Sigmoid colon (tissue), 7 donors: ENCODE data around the gene TLCD2. TPM values are rescaled to one million over a fixed set of nuclear protein-coding genes. Genes with fewer than 3 reads are reported as not detected.
"Not testable (repeated sequence)": the region's sequence is repeated elsewhere in the genome, so short reads cannot be mapped to it uniquely, and the experiment has no call there.

Experiments used
- DNase-seq: peaks from one replicate; pipeline ENCODE4 v3.0.0-alpha.2; 2019
- H3K27ac ChIP-seq, 4 donors: fragments of 200-600 bp; sonication (generic); one replicate each; pipeline ENCODE4 v1.5.1; 2016 to 2019; ENCODE audit warnings: mild to moderate bottlenecking in 1 of 4
- H3K27me3 ChIP-seq, 3 donors: fragments of 200-600 bp; sonication (generic); one replicate each; pipeline ENCODE4 v1.5.1; 2019; ENCODE audit warnings: mild to moderate bottlenecking in 1 of 3
- H3K36me3 ChIP-seq, 4 donors: fragments of 200-600 bp; sonication (generic); one replicate each; pipeline ENCODE4 v1.5.1; 2016 to 2019
- H3K4me1 ChIP-seq, 4 donors: fragments of 200-600 bp; sonication (generic); one replicate each; pipeline ENCODE4 v1.5.1; 2017 to 2019
- H3K4me3 ChIP-seq, 4 donors: fragments of 200-600 bp; sonication (generic); one replicate each; pipeline ENCODE4 v1.5.1; 2017 to 2019; ENCODE audit warnings: mild to moderate bottlenecking in 2 of 4, moderate library complexity in 1 of 4
- H3K9me3 ChIP-seq, 4 donors: fragments of 200-600 bp in 3 of 4; sonication (generic) in 3 of 4; one replicate each; pipeline versions ENCODE4 v1.5.1 to v1.6.1; 2013 to 2019
- CTCF ChIP-seq, 4 experiments: fragments of 450-650 bp in 3 of 4; fragments of 200-600 bp in 1 of 4; IDR thresholded peaks; one replicate each; pipeline ENCODE4 v1.5.1; 2016 to 2019; ENCODE audit warnings: antibody characterized with exemption in 4 of 4, mild to moderate bottlenecking in 3 of 4, moderate library complexity in 2 of 4
- EP300 ChIP-seq, 4 donors: sonication (generic); formaldehyde crosslinking; IDR thresholded peaks; one replicate each; pipeline ENCODE4 v1.6.1; 2017; ENCODE audit warnings: antibody characterized with exemption in 4 of 4
- POLR2A ChIP-seq, 2 donors: fragments of 450-650 bp; IDR thresholded peaks; one replicate each; pipeline ENCODE4 v1.6.1; 2016; ENCODE audit warnings: antibody characterized with exemption in 2 of 2, mild to moderate bottlenecking in 2 of 2, moderate library complexity in 2 of 2
- POLR2AphosphoS5 ChIP-seq, 4 donors: sonication (generic); formaldehyde crosslinking; IDR thresholded peaks; one replicate each; pipeline ENCODE4 v1.6.1; 2017; ENCODE audit warnings: antibody characterized with exemption in 4 of 4
- WGBS, 2 donors: extraction: QIAGEN DNeasy Blood & Tissue Kit; methylation state at CpG; one replicate each; pipeline ENCODE4 v1.1.7; 2013; 5-methylcytosine and 5-hydroxymethylcytosine counted together
- intact Hi-C: fragments of 100-400 bp; cut with DNase I; formaldehyde crosslinking; loops from one replicate; pipeline ENCODE4 v1.15.1; 2023
- polyA plus RNA-seq, 3 donors: library from polyadenylated mRNA; stranded (reverse); fragments of 200-250 nt; gene quantifications; one replicate each; pipeline ENCODE4 v1.2.3, GENCODE V29; 2013
- total RNA-seq, 4 donors: library from RNA; depleted of rRNA; stranded (reverse); fragments of >200 nt; gene quantifications; one replicate each; pipeline ENCODE4 v1.1.0, GENCODE V29; 2016
- donor health status: healthy with polysubstance abuse.
- donor health status: Bipolar disorder and iron deficiency.
- donor health status: healthy.

TLCD2 gene
- total and polyA plus RNA-seq, 7 donors: 2.6 to 23.2 (median 5.4) TPM

GRCh38 chr17:1661045-1661444 lies 49.1 kb downstream of the TLCD2 start:
- no peak for TF ChIP-seq EP300 (IDR thresholded peaks at IDR 0.05)
- TF ChIP-seq POLR2AphosphoS5 (IDR thresholded peaks at IDR 0.05): no peak
- TF ChIP-seq CTCF (IDR thresholded peaks at IDR 0.05): no peak
- 95 to 97% methylated on average over 12 of the region's 12 CpGs for WGBS, 2 donors
- no peaks in the 10 kb centered on the region for H3K9me3 ChIP-seq
- intact Hi-C loops: no loop called here
- no peak overlapping the region for H3K27ac ChIP-seq
- peaks cover 55 to 100% (median 81%) of the 10 kb centered on the region in 4 donors for H3K36me3 ChIP-seq
- no peaks in the 10 kb centered on the region for H3K27me3 ChIP-seq
- no peak for DNase-seq
- no peak overlapping the region for H3K4me3 ChIP-seq
- H3K4me1 ChIP-seq: no peaks in the 10 kb centered on the region

GRCh38 chr17:1658100-1658499 lies 52.1 kb downstream of the TLCD2 start:
- Histone ChIP-seq H3K36me3 (peaks cover 81 to 100% (median 97%) of the 10 kb centered on the region in 4 donors), H3K27me3 (no peaks in the 10 kb centered on the region), H3K4me1 (no peaks in the 10 kb centered on the region), H3K27ac (no peak overlapping the region), H3K4me3 (no peak overlapping the region), H3K9me3 (no peaks in the 10 kb centered on the region)
- WGBS, 2 donors: 93 to 95% methylated on average over 9 of the region's 9 CpGs
- DNase-seq: no peak
- intact Hi-C loops: no loop called here
- no peak for TF ChIP-seq EP300 (IDR thresholded peaks at IDR 0.05)
- no peak for TF ChIP-seq CTCF (IDR thresholded peaks at IDR 0.05)
- no peak for TF ChIP-seq POLR2AphosphoS5 (IDR thresholded peaks at IDR 0.05)
- no peak for TF ChIP-seq POLR2A (IDR thresholded peaks at IDR 0.05)

GRCh38 chr17:1653735-1654134 lies 56.4 kb downstream of the TLCD2 start:
- H3K36me3 ChIP-seq: peaks cover 76 to 86% (median 83%) of the 10 kb centered on the region in 4 donors
- WGBS, 2 donors: 95 to 96% methylated on average over 14 of the region's 14 CpGs
- H3K27me3 ChIP-seq: no peaks in the 10 kb centered on the region
- no peak for DNase-seq
- no peak overlapping the region for H3K4me3 ChIP-seq
- H3K9me3 ChIP-seq: no peaks in the 10 kb centered on the region
- TF ChIP-seq CTCF (IDR thresholded peaks at IDR 0.05) (no peak), POLR2AphosphoS5 (IDR thresholded peaks at IDR 0.05) (no peak), POLR2A (IDR thresholded peaks at IDR 0.05) (no peak), EP300 (IDR thresholded peaks at IDR 0.05) (no peak)
- H3K4me1 ChIP-seq: peaks cover 0 to 16% (median 12%) of the 10 kb centered on the region in 4 donors
- peak overlapping the region in 1 of 4 donors; percentile 4 for H3K27ac ChIP-seq
- intact Hi-C loops: no loop called here

GRCh38 chr17:1652794-1653193 lies 57.4 kb downstream of the TLCD2 start:
- Histone ChIP-seq H3K4me1 (peaks cover 0 to 25% (median 21%) of the 10 kb centered on the region in 4 donors), H3K27ac (peak overlapping the region in 1 of 4 donors; percentile 5), H3K36me3 (peaks cover 66 to 77% (median 74%) of the 10 kb centered on the region in 4 donors)
- H3K4me3 ChIP-seq, H3K27me3 ChIP-seq, DNase-seq, H3K9me3 ChIP-seq, intact Hi-C loops: not testable (repeated sequence)
- WGBS, 2 donors: 90 to 92% methylated on average over 7 of the region's 7 CpGs

Other genes starting within 250 kb of the TLCD2 start
- gene MYO1C, start 217.7 kb downstream of the TLCD2 start, total RNA-seq: 100 to 1,000 TPM; 102 to 179 (median 117) TPM
- 100 to 1,000 TPM in 1 of 3 donors, 10 to 100 TPM in 2; 72.7 to 116 (median 86.2) TPM for gene MYO1C, start 217.7 kb downstream of the TLCD2 start, polyA plus RNA-seq
- gene INPP5K, start 193.8 kb downstream of the TLCD2 start, total RNA-seq: 10 to 100 TPM; 41.0 to 66.5 (median 58.7) TPM
- gene INPP5K, start 193.8 kb downstream of the TLCD2 start, polyA plus RNA-seq: 10 to 100 TPM; 25.7 to 33.1 (median 31.2) TPM
- gene PITPNA, start 147.6 kb downstream of the TLCD2 start, total RNA-seq: 10 to 100 TPM; 28.5 to 45.1 (median 34.4) TPM
- gene PITPNA, start 147.6 kb downstream of the TLCD2 start, polyA plus RNA-seq: 10 to 100 TPM; 33.8 to 41.9 (median 37.8) TPM
- 1 to 10 TPM; 7.1 to 9.2 (median 7.9) TPM for gene SLC43A2, start 81.5 kb downstream of the TLCD2 start, total RNA-seq
- 10 to 100 TPM in 1 of 3 donors, 1 to 10 TPM in 2; 2.4 to 16.5 (median 4.4) TPM for gene SLC43A2, start 81.5 kb downstream of the TLCD2 start, polyA plus RNA-seq
- 10 to 100 TPM in 1 of 4 donors, 1 to 10 TPM in 3; 4.3 to 10.2 (median 5.9) TPM for gene SCARF1, start 64.6 kb downstream of the TLCD2 start, total RNA-seq
- gene SCARF1, start 64.6 kb downstream of the TLCD2 start, polyA plus RNA-seq: 1 to 10 TPM; 2.1 to 7.5 (median 2.4) TPM
- 10 to 100 TPM; 13.6 to 33.0 (median 19.0) TPM for gene RILP, start 60.5 kb downstream of the TLCD2 start, total RNA-seq
- 10 to 100 TPM; 28.5 to 40.5 (median 37.8) TPM for gene RILP, start 60.5 kb downstream of the TLCD2 start, polyA plus RNA-seq
- 100 to 1,000 TPM; 115 to 155 (median 125) TPM for gene PRPF8, start 25.5 kb downstream of the TLCD2 start, total RNA-seq
- 10 to 100 TPM; 25.9 to 92.8 (median 34.2) TPM for gene PRPF8, start 25.5 kb downstream of the TLCD2 start, polyA plus RNA-seq
- 10 to 100 TPM; 21.8 to 49.3 (median 28.2) TPM for gene WDR81, start 14.3 kb upstream of the TLCD2 start, total RNA-seq
- 10 to 100 TPM in 1 of 3 donors, 1 to 10 TPM in 2; 6.6 to 29.3 (median 7.4) TPM for gene WDR81, start 14.3 kb upstream of the TLCD2 start, polyA plus RNA-seq
- gene SERPINF2, start 32.5 kb upstream of the TLCD2 start, total RNA-seq: 1 to 10 TPM; 2.9 to 7.2 (median 4.1) TPM
- gene SERPINF2, start 32.5 kb upstream of the TLCD2 start, polyA plus RNA-seq: 10 to 100 TPM in 1 of 3 donors, 1 to 10 TPM in 1, under 1 TPM in 1; 0.69 to 12.9 (median 1.2) TPM
- 100 to 1,000 TPM; 275 to 539 (median 352) TPM for gene SERPINF1, start 51.7 kb upstream of the TLCD2 start, total RNA-seq
- 100 to 1,000 TPM in 2 of 3 donors, 10 to 100 TPM in 1; 77.7 to 124 (median 112) TPM for gene SERPINF1, start 51.7 kb upstream of the TLCD2 start, polyA plus RNA-seq
- gene SMYD4, start 119.5 kb upstream of the TLCD2 start, total RNA-seq: 10 to 100 TPM; 14.3 to 19.1 (median 17.1) TPM
- gene SMYD4, start 119.5 kb upstream of the TLCD2 start, polyA plus RNA-seq: 1 to 10 TPM; 2.4 to 8.8 (median 2.5) TPM
- 10 to 100 TPM; 27.8 to 46.8 (median 31.1) TPM for gene RPA1, start 119.6 kb upstream of the TLCD2 start, total RNA-seq
- gene RPA1, start 119.6 kb upstream of the TLCD2 start, polyA plus RNA-seq: 10 to 100 TPM; 16.2 to 35.2 (median 27.6) TPM